Loucy (cell line): ENCODE data around the gene TRPC3.

Experiments used
- H2AFZ ChIP-seq: fragments of 200-600 bp; sonication (generic); 2 replicates; pipeline ENCODE4 v1.6.0; 2016; ENCODE audit warnings: antibody characterized with exemption, mild to moderate bottlenecking, low read length, moderate library complexity
- H3F3A ChIP-seq: fragments of 200-600 bp; 2 replicates; pipeline ENCODE4 v1.6.0; 2016; ENCODE audit warnings: antibody characterized with exemption, low read depth, mild to moderate bottlenecking
- H3K27me3 ChIP-seq: fragments of 200-600 bp; sonication (generic); 2 replicates; pipeline ENCODE4 v1.6.1; 2014; ENCODE audit warnings: low read length, mild to moderate bottlenecking; ENCODE audit not compliant: insufficient read depth, poor library complexity, severe bottlenecking
- H3K36me3 ChIP-seq: fragments of 200-600 bp; sonication (generic); 2 replicates; pipeline ENCODE4 v1.6.1; 2016; ENCODE audit warnings: low read length; ENCODE audit not compliant: insufficient read depth
- H3K4me1 ChIP-seq: fragments of 200-600 bp; sonication (generic); 2 replicates; pipeline ENCODE4 v1.5.1; 2014; ENCODE audit warnings: low read length, mild to moderate bottlenecking; ENCODE audit not compliant: insufficient read depth, poor library complexity, severe bottlenecking
- H3K4me2 ChIP-seq: fragments of 200-600 bp; sonication (generic); 2 replicates; pipeline ENCODE4 v1.6.0; 2014; ENCODE audit warnings: antibody characterized with exemption, low read length, low read depth, mild to moderate bottlenecking; ENCODE audit not compliant: poor library complexity, severe bottlenecking
- H3K4me3 ChIP-seq: fragments of 200-600 bp; sonication (generic); 2 replicates; pipeline ENCODE4 v1.5.1; 2014; ENCODE audit warnings: low read length, mild to moderate bottlenecking, mixed read lengths; ENCODE audit not compliant: poor library complexity, severe bottlenecking
- H3K79me2 ChIP-seq: fragments of 200-600 bp; sonication (generic); 2 replicates; pipeline ENCODE4 v1.6.1; 2014; ENCODE audit warnings: low read length; ENCODE audit not compliant: insufficient read depth
- H3K9ac ChIP-seq: fragments of 200-600 bp; sonication (generic); 2 replicates; pipeline ENCODE4 v1.6.0; 2014; ENCODE audit warnings: mild to moderate bottlenecking, low read depth, low read length, moderate library complexity; ENCODE audit not compliant: poor library complexity, severe bottlenecking
- H3K9me2 ChIP-seq: fragments of 200-600 bp; sonication (generic); replicated peaks from 2 replicates; pipeline ENCODE4 v1.6.1; 2016; ENCODE audit warnings: low read depth, low read length, mixed read lengths
- H3K9me3 ChIP-seq: fragments of 200-600 bp; sonication (generic); 2 replicates; pipeline ENCODE4 v1.6.1; 2014; ENCODE audit warnings: mild to moderate bottlenecking, antibody characterized with exemption, low read length, low read depth; ENCODE audit not compliant: insufficient read depth
- H4K20me1 ChIP-seq: fragments of 200-600 bp; sonication (generic); 2 replicates; pipeline ENCODE4 v1.6.0; 2014; ENCODE audit warnings: antibody characterized with exemption, low read length, mild to moderate bottlenecking; ENCODE audit not compliant: insufficient read depth, poor library complexity, severe bottlenecking
- CTCF ChIP-seq: fragments of 200-600 bp; sonication (generic); conservative IDR thresholded peaks from 2 replicates; pipeline ENCODE4 v1.5.1; 2014; ENCODE audit warnings: mild to moderate bottlenecking, antibody characterized with exemption, low read length
- EZH2phosphoT487 ChIP-seq: fragments of 200-600 bp; IDR thresholded peaks from 2 replicates; pipeline ENCODE4 v1.6.1; 2018; ENCODE audit warnings: antibody characterized with exemption, mild to moderate bottlenecking, moderate library complexity, borderline replicate concordance

TRPC3 gene

GRCh38 chr4:121978172-121978516 lies 26.3 kb upstream of the TRPC3 start:
- H2AFZ ChIP-seq, result no peak overlapping the region
- no peak overlapping the region for H3K4me2 ChIP-seq
- no peaks in the 10 kb centered on the region for H3K36me3 ChIP-seq
- H3K9me3 ChIP-seq, result no peaks in the 10 kb centered on the region
- H3K27me3 ChIP-seq, result no peaks in the 10 kb centered on the region
- H3K4me3 ChIP-seq, result no peak overlapping the region
- no peaks in the 10 kb centered on the region for H4K20me1 ChIP-seq
- H3K9ac ChIP-seq, result no peak overlapping the region
- H3K9me2 ChIP-seq, result no peaks in the 10 kb centered on the region
- H3F3A ChIP-seq, result no peaks in the 10 kb centered on the region
- H3K4me1 ChIP-seq, result no peaks in the 10 kb centered on the region
- H3K79me2 ChIP-seq, result no peaks in the 10 kb centered on the region
- no peak for TF ChIP-seq CTCF
- TF ChIP-seq EZH2phosphoT487, result no peak

DNA sequence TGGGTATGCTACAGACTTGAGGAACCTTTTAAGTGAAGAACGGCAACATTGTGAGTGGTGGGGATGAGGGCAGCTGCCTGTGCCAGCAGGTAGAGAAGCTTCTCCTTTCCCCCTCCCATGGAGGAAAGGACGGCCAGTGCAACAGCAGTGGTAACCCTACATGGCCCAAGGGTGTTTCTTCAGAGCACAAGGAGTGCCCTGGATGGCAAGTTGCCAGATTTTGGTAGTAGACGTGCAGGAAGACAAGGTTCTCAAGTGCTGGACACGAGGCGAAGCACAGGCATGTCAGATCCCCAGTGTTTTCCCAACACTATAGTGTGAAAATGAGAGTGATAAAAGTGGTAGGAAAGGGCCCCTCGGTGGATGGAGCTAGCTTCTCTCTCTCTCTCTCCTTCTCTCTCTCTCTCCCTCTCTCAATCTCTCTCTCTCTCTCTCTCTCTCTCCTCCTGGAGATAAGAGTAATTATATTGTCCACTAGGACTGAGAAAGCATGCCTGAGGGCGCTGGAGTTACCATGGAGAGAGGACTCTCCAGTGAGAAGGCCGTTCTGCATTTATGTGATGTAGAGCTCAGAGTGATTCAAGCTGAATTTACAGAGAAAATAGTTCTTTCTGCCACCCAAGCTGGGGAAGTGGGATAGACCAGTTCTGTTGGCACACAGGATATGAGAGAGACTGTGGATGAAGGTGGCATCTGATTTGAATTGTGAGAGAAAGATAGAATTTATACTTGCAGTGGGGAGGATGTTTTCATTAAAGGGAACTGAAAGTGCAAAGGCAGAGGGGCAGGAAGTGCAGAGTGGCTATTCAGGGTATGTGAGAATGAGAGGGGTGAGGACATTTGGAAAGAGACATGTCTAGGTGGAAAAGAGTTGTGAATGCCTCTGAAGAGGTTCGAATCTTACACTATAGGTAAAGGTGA lies 25.7 kb upstream of the TRPC3 start:
- Histone ChIP-seq H3K27me3 (no peaks in the 10 kb centered on the region), H3K9me2 (no peaks in the 10 kb centered on the region), H2AFZ (no peak overlapping the region), H3K9me3 (no peaks in the 10 kb centered on the region), H3K4me2 (no peak overlapping the region), H3K79me2 (no peaks in the 10 kb centered on the region), H3K4me3 (no peak overlapping the region), H4K20me1 (no peaks in the 10 kb centered on the region), H3F3A (no peaks in the 10 kb centered on the region), H3K9ac (no peak overlapping the region), H3K4me1 (no peaks in the 10 kb centered on the region), H3K36me3 (no peaks in the 10 kb centered on the region)
- TF ChIP-seq CTCF (no peak), EZH2phosphoT487 (no peak)

DNA sequence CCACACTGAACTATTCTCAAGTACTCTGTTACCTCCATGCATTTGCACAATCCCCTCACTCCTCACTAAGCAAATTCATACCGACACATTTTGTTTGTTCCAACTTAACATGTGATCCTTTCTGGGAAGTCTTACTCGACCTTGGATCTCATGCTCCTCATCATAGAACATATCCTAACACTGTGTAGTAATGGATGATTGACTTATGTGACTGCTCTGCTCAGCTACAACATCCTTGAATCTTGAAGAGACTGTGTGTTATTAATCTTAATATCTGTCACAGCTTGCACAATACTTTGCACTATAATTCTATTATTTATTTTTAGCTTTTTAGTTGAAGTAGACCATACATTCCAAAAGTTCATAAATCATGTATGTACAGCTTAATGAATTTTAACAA lies 23.9 kb upstream of the TRPC3 start:
- TF ChIP-seq EZH2phosphoT487 (no peak), CTCF (no peak)
- Histone ChIP-seq H3K4me1 (no peaks in the 10 kb centered on the region), H3K9me2 (no peaks in the 10 kb centered on the region), H2AFZ (no peak overlapping the region), H3F3A (no peaks in the 10 kb centered on the region), H3K4me2 (no peak overlapping the region), H3K36me3 (no peaks in the 10 kb centered on the region), H3K9me3 (no peaks in the 10 kb centered on the region), H3K4me3 (no peak overlapping the region), H3K27me3 (no peaks in the 10 kb centered on the region), H4K20me1 (no peaks in the 10 kb centered on the region), H3K79me2 (no peaks in the 10 kb centered on the region), H3K9ac (no peak overlapping the region)
